Prostate gland (tissue), 2 donors: ENCODE results near the gene OS9.
A peak's percentile ranks its signal among the peaks of the same experiment; 100 is the strongest.

Source experiments
- CTCF ChIP-seq, 4 experiments: fragments of 200-600 bp in 2 of 4; fragments of 450-650 bp in 2 of 4; sonication (generic) in 2 of 4; IDR thresholded peaks; 1 replicate in 3 of 4; 2 replicates in 1 of 4; pipeline ENCODE4 v1.5.1; 2016 to 2019; ENCODE audit warnings: antibody characterized with exemption in 4 of 4, mild to moderate bottlenecking in 2 of 4, moderate library complexity in 2 of 4
- POLR2A ChIP-seq: fragments of 450-650 bp; IDR thresholded peaks from one replicate; pipeline ENCODE4 v1.6.1; 2016; ENCODE audit warnings: antibody characterized with exemption, mild to moderate bottlenecking
- POLR2AphosphoS5 ChIP-seq: sonication (generic); formaldehyde crosslinking; IDR thresholded peaks from one replicate; pipeline ENCODE4 v1.6.1; 2017; ENCODE audit warnings: antibody characterized with exemption

DNA sequence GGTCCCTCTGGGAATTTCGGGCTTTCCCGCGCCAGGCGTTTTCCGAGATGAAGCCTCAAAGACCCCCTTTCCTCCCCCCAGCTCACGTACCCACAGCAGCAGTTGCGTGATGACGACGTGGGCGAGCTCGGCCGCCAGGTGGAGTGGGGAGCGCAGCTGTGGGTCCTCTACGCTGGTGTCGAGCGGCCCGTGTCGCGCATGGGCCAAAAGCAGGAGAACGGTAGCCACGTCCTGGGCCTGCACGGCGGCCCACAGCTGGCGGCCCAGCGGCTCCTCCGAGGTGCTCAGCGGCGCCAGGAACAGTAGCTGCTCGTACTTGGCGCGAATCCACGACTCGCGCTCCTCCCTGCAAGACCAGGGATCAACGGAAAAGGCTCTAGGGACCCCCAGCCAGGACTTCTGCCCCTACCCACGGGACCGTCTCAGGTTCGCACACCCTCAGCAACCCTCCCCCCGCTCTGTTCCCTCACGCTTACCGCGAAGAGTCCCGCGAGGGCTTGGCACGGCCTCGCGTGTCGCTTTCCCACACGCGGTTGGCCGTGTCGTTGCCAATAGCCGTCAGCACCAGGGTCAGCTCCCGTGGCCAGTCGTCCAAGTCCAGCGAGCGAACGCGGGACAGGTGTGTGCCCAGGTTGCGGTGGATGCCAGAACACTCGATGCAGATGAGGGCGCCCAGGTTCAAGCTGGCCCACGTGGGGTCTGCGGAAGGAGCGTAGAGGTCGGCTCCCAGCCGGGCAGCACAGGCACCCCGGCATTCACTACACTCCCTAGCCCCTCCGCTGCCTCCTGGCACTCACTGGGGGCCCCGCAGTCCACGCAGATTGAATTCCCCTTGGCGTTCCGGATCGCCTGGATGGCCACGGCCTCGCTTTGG lies 33.2 kb downstream of the OS9 start:
- no peak for TF ChIP-seq POLR2AphosphoS5
- peak in 2 of 4 experiments; percentile 44 to 45 for TF ChIP-seq CTCF (IDR thresholded peaks at IDR 0.05)
- no peak for TF ChIP-seq POLR2A
